Stimulated activated CD4-positive, alpha-beta T cell treated with anti-CD3 and anti-CD28 coated beads, Interleukin-15, amount 100 ng/mL, for 24 hours (primary cell): ENCODE data around the gene SERPINA3.

Source experiments
- DNase-seq: peaks from one replicate; pipeline ENCODE4 v3.0.0-alpha.2; 2020

SERPINA3 gene

GRCh38 chr14:94614802-94615201 lies 2.6 kb downstream of the SERPINA3 start:
- no peak for DNase-seq

- no peak for DNase-seq
These were observed 3.1 kb downstream of the SERPINA3 start for GRCh38 chr14:94615254-94615653.

GRCh38 chr14:94615823-94616570 lies 3.8 kb downstream of the SERPINA3 start:
- DNase-seq = no peak

GRCh38 chr14:94617366-94617941 lies 5.3 kb downstream of the SERPINA3 start:
- DNase-seq = no peak

- no peak for DNase-seq
These were observed 6.0 kb downstream of the SERPINA3 start for GRCh38 chr14:94617988-94618822.

- DNase-seq = no peak
These were observed 7.1 kb downstream of the SERPINA3 start for GRCh38 chr14:94619297-94619696.

- DNase-seq = no peak
These were observed 8.4 kb downstream of the SERPINA3 start for GRCh38 chr14:94620597-94620996.

GRCh38 chr14:94621358-94622134 lies 9.4 kb downstream of the SERPINA3 start:
- DNase-seq = no peak

- DNase-seq = no peak
These were observed 10.6 kb downstream of the SERPINA3 start for GRCh38 chr14:94622653-94623421.

- DNase-seq = no peak
These were observed 11.2 kb downstream of the SERPINA3 start for GRCh38 chr14:94623422-94623809.

- DNase-seq = no peak
These were observed 11.8 kb downstream of the SERPINA3 start for GRCh38 chr14:94623856-94624499.

GRCh38 chr14:94624537-94625352 lies 12.6 kb downstream of the SERPINA3 start:
- DNase-seq = no peak

GRCh38 chr14:94625353-94625635 lies 13.1 kb downstream of the SERPINA3 start:
- no peak for DNase-seq

GRCh38 chr14:94628578-94628977 lies 16.4 kb downstream of the SERPINA3 start:
- DNase-seq = no peak

GRCh38 chr14:94630396-94630795 lies 18.2 kb downstream of the SERPINA3 start:
- no peak for DNase-seq

- DNase-seq = no peak
These were observed 18.9 kb downstream of the SERPINA3 start for GRCh38 chr14:94631050-94631449.

GRCh38 chr14:94631536-94632304 lies 19.5 kb downstream of the SERPINA3 start:
- DNase-seq = no peak

- DNase-seq = no peak
These were observed 20.1 kb downstream of the SERPINA3 start for GRCh38 chr14:94632305-94632590.

GRCh38 chr14:94633121-94633520 lies 20.9 kb downstream of the SERPINA3 start:
- no peak for DNase-seq

- DNase-seq = no peak
These were observed 23.0 kb downstream of the SERPINA3 start for GRCh38 chr14:94635154-94635553.
